Measurements from ENCODE around the gene BDKRB2. TPM values are rescaled to one million over a fixed set of nuclear protein-coding genes. Genes with fewer than 3 reads are reported as not detected.
A peak's percentile ranks its signal among the peaks of the same experiment; 100 is the strongest.

Gene BDKRB2
- total and polyA plus RNA-seq, 2 experiments from 2014 or later: 0.14 to 0.21 TPM

DNA sequence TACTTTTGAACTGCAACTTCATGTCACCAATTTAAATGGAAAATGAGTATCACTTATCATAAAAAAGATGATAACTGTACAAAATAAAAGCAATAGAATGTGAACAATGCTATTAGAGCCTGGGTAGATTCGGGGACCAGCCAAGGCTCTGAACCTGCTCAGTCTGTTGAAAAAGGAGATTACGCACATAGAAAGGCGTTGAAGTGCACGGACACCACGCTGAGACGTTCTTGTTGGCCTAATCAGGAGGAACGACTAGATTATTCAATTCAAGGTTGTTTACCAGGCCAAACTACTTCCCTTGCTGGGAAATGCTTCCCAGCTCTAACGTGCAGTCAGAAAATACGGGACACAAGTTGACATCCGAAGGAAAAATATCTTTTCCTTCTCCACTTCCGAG, 27.9 kb downstream of the BDKRB2 start (continued):
- TF ChIP-seq, protein P1, sequence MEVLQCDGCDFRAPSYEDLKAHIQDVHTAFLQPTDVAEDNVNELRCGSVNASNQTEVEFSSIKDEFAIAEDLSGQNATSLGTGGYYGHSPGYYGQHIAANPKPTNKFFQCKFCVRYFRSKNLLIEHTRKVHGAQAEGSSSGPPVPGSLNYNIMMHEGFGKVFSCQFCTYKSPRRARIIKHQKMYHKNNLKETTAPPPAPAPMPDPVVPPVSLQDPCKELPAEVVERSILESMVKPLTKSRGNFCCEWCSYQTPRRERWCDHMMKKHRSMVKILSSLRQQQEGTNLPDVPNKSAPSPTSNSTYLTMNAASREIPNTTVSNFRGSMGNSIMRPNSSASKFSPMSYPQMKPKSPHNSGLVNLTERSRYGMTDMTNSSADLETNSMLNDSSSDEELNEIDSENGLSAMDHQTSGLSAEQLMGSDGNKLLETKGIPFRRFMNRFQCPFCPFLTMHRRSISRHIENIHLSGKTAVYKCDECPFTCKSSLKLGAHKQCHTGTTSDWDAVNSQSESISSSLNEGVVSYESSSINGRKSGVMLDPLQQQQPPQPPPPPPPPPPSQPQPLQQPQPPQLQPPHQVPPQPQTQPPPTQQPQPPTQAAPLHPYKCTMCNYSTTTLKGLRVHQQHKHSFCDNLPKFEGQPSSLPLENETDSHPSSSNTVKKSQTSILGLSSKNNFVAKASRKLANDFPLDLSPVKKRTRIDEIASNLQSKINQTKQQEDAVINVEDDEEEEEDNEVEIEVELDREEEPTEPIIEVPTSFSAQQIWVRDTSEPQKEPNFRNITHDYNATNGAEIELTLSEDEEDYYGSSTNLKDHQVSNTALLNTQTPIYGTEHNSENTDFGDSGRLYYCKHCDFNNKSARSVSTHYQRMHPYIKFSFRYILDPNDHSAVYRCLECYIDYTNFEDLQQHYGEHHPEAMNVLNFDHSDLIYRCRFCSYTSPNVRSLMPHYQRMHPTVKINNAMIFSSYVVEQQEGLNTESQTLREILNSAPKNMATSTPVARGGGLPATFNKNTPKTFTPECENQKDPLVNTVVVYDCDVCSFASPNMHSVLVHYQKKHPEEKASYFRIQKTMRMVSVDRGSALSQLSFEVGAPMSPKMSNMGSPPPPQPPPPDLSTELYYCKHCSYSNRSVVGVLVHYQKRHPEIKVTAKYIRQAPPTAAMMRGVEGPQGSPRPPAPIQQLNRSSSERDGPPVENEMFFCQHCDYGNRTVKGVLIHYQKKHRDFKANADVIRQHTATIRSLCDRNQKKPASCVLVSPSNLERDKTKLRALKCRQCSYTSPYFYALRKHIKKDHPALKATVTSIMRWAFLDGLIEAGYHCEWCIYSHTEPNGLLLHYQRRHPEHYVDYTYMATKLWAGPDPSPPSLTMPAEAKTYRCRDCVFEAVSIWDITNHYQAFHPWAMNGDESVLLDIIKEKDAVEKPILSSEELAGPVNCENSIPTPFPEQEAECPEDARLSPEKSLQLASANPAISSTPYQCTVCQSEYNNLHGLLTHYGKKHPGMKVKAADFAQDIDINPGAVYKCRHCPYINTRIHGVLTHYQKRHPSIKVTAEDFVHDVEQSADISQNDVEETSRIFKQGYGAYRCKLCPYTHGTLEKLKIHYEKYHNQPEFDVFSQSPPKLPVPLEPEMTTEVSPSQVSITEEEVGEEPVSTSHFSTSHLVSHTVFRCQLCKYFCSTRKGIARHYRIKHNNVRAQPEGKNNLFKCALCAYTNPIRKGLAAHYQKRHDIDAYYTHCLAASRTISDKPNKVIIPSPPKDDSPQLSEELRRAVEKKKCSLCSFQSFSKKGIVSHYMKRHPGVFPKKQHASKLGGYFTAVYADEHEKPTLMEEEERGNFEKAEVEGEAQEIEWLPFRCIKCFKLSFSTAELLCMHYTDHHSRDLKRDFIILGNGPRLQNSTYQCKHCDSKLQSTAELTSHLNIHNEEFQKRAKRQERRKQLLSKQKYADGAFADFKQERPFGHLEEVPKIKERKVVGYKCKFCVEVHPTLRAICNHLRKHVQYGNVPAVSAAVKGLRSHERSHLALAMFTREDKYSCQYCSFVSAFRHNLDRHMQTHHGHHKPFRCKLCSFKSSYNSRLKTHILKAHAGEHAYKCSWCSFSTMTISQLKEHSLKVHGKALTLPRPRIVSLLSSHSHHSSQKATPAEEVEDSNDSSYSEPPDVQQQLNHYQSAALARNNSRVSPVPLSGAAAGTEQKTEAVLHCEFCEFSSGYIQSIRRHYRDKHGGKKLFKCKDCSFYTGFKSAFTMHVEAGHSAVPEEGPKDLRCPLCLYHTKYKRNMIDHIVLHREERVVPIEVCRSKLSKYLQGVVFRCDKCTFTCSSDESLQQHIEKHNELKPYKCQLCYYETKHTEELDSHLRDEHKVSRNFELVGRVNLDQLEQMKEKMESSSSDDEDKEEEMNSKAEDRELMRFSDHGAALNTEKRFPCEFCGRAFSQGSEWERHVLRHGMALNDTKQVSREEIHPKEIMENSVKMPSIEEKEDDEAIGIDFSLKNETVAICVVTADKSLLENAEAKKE (CRISPR knock-in tag; IDR thresholded peaks at IDR 0.05): no peak
- TF ChIP-seq, protein P2, sequence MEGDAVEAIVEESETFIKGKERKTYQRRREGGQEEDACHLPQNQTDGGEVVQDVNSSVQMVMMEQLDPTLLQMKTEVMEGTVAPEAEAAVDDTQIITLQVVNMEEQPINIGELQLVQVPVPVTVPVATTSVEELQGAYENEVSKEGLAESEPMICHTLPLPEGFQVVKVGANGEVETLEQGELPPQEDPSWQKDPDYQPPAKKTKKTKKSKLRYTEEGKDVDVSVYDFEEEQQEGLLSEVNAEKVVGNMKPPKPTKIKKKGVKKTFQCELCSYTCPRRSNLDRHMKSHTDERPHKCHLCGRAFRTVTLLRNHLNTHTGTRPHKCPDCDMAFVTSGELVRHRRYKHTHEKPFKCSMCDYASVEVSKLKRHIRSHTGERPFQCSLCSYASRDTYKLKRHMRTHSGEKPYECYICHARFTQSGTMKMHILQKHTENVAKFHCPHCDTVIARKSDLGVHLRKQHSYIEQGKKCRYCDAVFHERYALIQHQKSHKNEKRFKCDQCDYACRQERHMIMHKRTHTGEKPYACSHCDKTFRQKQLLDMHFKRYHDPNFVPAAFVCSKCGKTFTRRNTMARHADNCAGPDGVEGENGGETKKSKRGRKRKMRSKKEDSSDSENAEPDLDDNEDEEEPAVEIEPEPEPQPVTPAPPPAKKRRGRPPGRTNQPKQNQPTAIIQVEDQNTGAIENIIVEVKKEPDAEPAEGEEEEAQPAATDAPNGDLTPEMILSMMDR (conservative IDR thresholded peaks at IDR 0.05; ENCODE audit: low read depth in 2 of 2): no peak
- TF ChIP-seq EZH2 (IDR thresholded peaks at IDR 0.05; ENCODE audit: low read depth, unreplicated experiment) (no peak), NANOG (IDR thresholded peaks at IDR 0.05; ENCODE audit: borderline replicate concordance) (no peak)
- TF ChIP-seq, protein P3, sequence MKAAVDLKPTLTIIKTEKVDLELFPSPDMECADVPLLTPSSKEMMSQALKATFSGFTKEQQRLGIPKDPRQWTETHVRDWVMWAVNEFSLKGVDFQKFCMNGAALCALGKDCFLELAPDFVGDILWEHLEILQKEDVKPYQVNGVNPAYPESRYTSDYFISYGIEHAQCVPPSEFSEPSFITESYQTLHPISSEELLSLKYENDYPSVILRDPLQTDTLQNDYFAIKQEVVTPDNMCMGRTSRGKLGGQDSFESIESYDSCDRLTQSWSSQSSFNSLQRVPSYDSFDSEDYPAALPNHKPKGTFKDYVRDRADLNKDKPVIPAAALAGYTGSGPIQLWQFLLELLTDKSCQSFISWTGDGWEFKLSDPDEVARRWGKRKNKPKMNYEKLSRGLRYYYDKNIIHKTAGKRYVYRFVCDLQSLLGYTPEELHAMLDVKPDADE (IDR thresholded peaks at IDR 0.05): no peak

DNA sequence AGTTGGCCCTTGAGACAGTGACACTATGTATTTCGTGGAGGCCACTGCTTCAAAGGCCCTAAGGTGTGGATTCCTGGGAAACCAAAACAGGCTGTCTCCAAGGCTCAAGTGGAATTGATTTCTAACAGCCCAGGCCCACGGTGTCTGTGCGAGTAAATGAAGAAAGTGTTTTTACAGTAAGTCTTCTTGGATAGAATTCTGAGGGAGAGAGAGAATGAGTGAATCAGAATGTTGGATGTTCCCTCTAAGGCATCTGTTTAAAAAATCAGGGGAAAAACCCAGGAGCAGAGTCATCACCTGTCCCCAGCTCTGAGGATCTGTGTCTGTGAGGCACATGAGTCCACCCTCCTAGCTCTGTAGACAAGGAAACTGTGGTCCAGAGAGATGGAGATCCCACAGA, 29.0 kb downstream of the BDKRB2 start:
- Mint-ChIP-seq H3K36me3 (ENCODE audit: low read depth) (peaks cover under 1% of the 10 kb centered on the region; the same call in 1 of the 3 replicates), H3K4me1 (peaks cover 22% of the 10 kb centered on the region), H3K9me3 (peaks cover 4% of the 10 kb centered on the region; the same call in 2 of the 3 replicates), H3K27ac (no peak overlapping the region; the same call in 1 of the 2 replicates), H3K4me3 (no peak overlapping the region), H3K27me3 (ENCODE audit: insufficient read depth, low read depth, poor library complexity) (peaks cover 1% of the 10 kb centered on the region)
- Histone ChIP-seq H3F3A (replicated peaks; ENCODE audit: low read depth) (no peaks in the 10 kb centered on the region), H3K27ac (ENCODE audit: low read depth) (no peak overlapping the region), H3K4me2 (no peak overlapping the region), H3K4me3 (no peak overlapping the region), H4K20me1 (replicated peaks; ENCODE audit: insufficient read depth) (no peaks in the 10 kb centered on the region), H3K27me3 (ENCODE audit: insufficient read depth) (no peaks in the 10 kb centered on the region), H3K4me1 (ENCODE audit: insufficient read depth) (peaks cover 12% of the 10 kb centered on the region; the same call in 1 of the 2 replicates), H3K9me2 (ENCODE audit: insufficient read depth) (no peaks in the 10 kb centered on the region), H3K79me2 (replicated peaks; ENCODE audit: insufficient read depth) (no peaks in the 10 kb centered on the region), H2AFZ (peak overlapping the region; percentile 63; the same call in 1 of the 2 replicates), H3K36me3 (ENCODE audit: insufficient read depth) (no peaks in the 10 kb centered on the region)
- DNase-seq (ENCODE audit: low spot score): no peak
- ATAC-seq: no peak
- TF ChIP-seq CREB1 (CRISPR knock-in tag; IDR thresholded peaks at IDR 0.05; ENCODE audit: low read depth): no peak
- TF ChIP-seq, protein P4, sequence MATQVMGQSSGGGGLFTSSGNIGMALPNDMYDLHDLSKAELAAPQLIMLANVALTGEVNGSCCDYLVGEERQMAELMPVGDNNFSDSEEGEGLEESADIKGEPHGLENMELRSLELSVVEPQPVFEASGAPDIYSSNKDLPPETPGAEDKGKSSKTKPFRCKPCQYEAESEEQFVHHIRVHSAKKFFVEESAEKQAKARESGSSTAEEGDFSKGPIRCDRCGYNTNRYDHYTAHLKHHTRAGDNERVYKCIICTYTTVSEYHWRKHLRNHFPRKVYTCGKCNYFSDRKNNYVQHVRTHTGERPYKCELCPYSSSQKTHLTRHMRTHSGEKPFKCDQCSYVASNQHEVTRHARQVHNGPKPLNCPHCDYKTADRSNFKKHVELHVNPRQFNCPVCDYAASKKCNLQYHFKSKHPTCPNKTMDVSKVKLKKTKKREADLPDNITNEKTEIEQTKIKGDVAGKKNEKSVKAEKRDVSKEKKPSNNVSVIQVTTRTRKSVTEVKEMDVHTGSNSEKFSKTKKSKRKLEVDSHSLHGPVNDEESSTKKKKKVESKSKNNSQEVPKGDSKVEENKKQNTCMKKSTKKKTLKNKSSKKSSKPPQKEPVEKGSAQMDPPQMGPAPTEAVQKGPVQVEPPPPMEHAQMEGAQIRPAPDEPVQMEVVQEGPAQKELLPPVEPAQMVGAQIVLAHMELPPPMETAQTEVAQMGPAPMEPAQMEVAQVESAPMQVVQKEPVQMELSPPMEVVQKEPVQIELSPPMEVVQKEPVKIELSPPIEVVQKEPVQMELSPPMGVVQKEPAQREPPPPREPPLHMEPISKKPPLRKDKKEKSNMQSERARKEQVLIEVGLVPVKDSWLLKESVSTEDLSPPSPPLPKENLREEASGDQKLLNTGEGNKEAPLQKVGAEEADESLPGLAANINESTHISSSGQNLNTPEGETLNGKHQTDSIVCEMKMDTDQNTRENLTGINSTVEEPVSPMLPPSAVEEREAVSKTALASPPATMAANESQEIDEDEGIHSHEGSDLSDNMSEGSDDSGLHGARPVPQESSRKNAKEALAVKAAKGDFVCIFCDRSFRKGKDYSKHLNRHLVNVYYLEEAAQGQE (IDR thresholded peaks at IDR 0.05; ENCODE audit: unreplicated experiment): no peak

Data from GM23338 (cell line).